Occipital lobe (tissue), 2 donors: ENCODE measurements around the gene PIK3R5. TPM values are rescaled to one million over a fixed set of nuclear protein-coding genes. Genes with fewer than 3 reads are reported as not detected.

Experiments
- DNase-seq: peaks from one replicate; lab custom pipeline; 2025; lab: John Stamatoyannopoulos, UW
- total RNA-seq: library from RNA; depleted of rRNA; stranded (reverse); fragments of >200 nt; gene quantifications from one replicate; pipeline ENCODE4 v1.2.3, GENCODE V29; 2014

The PIK3R5 gene
- total RNA-seq, 1 donor from 2014 or later: 0.62 TPM

DNA sequence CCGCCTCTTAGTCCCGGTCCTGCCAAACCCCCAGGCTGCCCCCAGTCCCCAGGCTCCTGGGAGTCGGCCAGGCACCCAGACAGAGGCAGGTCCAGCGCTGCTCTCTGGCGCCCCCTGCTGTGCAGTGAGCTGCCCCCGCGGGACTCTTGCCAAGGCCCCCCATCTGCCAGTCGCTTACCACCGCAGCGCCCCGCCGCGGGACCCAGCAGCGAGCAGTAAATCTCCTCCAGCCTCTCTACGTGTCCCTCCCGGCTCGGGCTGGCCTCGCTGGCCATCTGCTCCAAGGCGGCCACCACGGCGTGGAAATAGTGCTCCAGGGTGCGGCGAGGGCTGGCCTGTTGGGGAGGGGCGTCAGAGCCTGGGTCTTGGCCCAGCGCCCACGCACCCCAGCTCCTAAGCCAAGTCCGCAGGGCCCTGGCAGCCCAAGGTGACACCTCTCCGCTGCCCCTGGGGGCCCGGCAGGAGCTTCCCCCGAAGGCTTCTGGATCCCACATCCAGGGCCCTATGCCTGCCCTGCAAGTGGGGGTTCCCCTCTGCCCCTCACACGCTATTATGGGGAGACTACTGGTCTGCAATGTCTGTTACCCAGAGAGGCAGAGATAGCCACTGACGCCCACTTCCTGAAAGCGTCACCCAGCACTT, 132.7 kb downstream of the PIK3R5 start:
- DNase-seq: no peak

DNA sequence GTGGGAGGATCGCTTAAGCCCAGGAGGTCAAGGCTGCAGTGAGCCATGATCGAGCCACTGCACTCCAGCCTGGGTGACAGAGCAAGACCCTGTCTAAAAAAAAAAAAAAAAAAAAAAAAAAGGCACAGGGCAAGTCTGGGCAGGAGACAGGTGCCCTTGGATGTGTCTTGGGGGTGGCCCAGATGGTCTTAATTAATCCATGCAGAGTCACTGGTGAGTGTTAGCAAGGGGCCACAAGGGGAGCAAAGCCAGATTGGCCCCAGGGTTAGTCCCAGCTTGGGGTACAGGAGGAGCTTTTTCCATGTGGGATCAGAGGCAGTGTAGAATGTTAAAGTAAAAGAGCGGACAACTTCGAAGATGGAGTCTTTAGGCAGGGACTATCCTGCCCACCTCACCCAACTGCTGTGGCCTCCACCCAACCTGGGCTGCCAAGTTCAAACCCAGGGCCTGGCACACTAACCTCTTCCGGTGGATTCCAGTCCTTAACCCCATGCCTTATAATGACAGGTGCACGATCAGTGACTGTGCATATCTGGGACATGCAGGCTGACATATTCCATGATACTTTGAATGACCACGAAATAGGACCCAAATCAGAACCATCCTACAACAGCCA, 134.2 kb downstream of the PIK3R5 start:
- DNase-seq: no peak

DNA sequence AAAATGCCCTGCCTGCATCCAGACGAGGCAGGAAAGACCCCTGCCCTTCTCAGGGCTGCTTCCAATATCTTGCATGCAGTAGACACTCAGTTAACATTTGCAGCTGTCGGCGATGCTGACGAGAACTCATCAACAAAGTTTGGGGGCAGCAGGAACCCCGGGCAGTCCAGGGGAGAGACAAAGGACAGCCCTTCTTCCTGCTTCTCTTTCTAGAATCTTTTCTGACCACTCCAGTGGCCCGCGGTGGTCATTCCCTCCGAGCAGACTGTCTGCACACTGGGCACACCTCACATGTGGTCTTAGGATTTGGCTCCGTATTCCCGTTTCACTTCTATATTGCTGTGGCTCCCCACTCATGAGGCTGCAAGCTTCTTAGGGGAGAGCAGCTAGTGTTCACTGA, 135.4 kb downstream of the PIK3R5 start:
- DNase-seq: no peak

DNA sequence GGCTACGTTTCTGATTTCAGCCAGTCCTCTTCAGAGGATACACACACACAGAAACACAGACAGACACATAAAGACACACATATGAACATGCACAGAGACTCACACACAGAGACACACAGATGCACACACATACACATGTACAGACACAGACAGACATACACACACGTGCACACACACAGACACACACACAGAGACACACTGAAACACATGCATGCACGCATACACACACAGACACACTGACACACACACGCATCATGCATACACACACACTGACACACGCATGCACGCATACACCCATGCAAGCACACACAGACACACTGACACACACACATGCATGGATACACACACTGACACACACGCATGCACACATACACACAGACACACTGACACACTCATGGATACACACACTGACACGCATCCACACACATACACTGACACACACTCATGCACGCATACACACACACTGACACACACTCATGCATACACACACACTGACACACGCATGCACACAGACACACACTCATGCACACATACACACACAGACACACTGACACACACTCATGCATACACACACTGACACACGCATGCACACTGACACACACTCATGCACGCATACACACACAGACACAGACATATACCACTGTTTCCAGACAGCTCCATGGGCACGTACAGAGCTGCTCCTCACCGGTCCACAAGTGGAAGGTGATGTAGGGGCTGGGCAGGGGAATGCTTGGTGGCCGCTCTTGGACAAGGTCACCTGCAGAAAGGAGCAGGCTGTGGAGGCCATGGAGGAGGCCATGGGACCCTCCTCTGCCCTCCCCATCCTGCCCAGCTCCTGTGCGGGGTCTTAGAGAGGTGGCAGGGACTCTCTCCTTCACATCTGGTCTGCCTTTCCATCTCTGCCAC, 136.2 kb downstream of the PIK3R5 start:
- DNase-seq: no peak

Other genes with a start within 250 kb of the PIK3R5 start
- not detected for gene CCDC42, start 220.9 kb downstream of the PIK3R5 start, total RNA-seq
- gene SPDYE4, start 207.2 kb downstream of the PIK3R5 start, total RNA-seq: not detected
- 0.16 TPM for gene MFSD6L, start 166.3 kb downstream of the PIK3R5 start, total RNA-seq
- 0.47 TPM for gene PIK3R6, start 98.0 kb downstream of the PIK3R5 start, total RNA-seq
- gene NTN1, start 55.8 kb upstream of the PIK3R5 start, total RNA-seq: 1.1 TPM